NCI-H82 (cell line): Measurements from ENCODE around the gene PPP6R2.
"Not testable (repeated sequence)": the region's sequence is repeated elsewhere in the genome, so short reads cannot be mapped to it uniquely, and the experiment has no call there.

Experiments used
- DNase-seq: peaks from one replicate; lab custom pipeline; 2025; lab: John Stamatoyannopoulos, UW

Gene PPP6R2

DNA sequence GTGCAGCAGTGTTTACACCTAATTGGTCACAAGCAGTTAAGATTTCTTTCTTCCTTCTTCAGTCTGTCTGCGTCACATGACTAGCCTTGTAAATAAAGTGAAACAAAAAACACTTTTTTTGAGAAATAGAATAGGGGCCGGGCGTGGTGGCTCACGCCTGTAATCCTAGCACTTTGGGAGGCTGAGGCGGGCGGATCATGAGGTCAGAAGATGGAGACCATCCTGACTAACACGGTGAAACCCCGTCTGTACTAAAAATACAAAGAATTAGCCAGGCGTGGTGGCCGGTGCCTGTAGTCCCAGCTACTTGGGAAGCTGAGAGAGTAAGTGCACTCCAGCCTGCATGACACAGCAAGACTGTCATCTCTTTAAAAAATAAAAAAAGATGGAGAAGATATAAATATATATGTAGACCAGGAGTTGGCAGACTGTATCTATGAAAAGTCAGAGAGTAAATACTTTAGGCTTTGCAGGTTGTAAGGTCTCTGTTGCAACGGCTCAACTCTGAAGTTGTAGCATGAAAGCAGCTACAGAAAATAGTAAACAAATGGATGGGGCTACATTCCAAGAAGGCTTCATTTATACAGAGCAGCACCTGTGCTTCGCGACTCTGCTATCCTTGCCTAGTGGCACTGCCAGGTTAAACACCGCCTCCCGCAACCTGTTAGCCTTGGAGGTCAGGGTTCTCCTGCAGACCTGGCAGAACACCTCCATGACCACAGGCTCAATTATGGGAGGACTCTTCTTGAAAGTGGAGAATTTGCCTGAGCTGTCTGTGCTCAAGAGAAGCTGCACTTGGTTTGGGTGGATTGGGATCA, 55.9 kb downstream of the PPP6R2 start:
- no peak for DNase-seq

DNA sequence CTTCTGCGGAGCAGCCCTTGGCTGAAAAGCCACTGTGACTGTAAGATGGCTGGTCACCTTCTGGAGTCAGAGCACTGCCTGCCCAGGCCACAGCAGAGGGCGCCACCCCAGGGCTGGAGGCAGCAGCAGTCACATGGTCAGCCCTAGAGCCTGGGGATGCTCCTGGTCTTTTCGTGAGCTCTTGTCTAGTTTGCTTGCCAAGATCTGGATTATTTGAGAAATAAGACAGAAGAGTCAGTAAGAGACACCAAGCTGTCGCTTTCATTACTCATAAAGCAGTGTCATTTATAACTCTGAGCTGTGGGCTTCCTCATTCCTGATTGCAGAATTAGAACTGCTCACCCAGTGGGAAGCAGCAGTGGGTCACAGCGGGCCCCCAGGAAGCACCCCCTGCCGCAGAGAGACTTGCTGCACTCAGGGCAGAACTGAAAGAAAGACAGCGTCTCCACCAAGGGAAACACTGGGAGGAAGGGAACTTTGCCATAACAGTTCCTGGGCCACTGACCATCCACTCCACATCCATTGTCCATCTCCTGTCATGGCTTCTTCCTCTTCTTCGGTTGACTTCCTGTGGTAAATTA, 56.7 kb downstream of the PPP6R2 start:
- peak; percentile 39 for DNase-seq

DNA sequence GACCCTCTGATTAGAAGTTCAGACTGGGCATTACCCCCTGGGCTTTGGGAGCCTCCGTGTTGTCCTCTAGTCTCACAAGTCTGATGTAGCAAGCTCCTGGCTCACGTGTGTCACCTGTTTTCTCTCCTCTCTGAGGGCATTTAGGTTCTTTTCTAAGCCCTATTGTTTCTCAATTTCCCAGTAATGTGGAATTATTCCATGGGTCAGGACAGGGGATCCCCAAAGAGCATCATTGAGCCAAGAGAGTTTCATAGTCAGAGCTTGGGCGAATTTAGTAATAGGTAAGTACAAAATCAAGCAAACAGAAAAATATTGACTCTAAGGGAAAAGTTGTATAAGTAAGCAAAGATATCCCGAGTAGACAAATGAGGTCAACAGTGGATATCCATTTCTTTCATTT, 57.3 kb downstream of the PPP6R2 start:
- DNase-seq: no peak

DNA sequence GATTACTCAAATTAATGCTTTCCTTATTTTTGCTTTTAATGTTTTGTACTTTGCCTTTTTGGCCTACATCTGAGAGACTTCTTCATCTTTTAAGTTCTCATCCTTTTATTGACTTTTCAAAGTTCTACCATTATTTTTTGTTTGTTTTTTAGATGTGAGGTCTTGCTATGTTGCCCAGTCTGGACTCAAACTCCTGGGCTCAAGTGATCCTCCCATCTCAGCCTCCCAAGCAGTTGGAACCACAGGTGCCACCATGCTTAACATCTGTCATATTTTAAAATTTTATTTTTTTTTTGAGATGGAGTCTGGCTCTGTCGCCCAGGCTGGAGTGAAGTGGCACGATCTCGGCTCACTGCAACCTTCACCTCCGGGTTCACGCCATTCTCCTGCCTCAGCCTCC, 57.8 kb downstream of the PPP6R2 start:
- DNase-seq: no peak

DNA sequence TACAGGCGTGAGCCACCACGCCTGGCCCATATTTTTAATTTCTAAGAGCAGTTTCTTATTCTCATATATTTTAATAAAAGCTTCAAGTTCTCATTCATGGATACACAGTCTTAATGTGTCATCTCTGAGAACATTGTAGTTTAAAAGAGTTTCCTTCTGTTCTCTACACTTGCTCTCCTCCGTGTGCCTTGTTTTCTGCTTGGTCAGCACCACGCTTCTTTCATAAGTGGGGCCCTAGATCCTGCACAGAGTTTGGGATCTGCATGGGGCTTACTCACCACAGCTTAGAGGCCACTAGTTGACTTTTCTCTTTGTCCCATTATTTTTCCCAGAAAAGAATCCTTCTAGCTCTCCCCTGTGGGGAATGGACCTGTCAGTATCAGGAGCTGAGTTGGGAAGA, 58.8 kb downstream of the PPP6R2 start:
- DNase-seq: no peak

DNA sequence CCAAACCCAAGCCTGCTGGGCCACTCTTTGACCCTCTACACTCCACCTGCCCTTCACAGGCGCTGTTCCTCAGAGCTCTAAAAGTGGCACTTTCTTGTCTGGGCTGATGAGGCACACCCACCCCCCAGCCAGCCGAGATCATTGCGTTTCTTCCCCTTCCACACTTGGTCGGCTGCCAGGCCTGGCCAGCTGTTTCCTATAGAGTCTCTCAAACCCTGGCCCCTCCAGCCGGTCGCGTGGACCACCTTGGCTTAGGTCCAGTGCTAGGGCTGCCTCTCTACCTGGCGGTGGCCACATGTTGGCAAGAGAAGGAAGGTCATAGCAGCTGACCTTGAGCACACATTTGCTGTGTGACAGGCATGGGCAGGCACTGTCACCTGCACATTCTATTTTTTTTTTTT, 60.6 kb downstream of the PPP6R2 start:
- no peak for DNase-seq

DNA sequence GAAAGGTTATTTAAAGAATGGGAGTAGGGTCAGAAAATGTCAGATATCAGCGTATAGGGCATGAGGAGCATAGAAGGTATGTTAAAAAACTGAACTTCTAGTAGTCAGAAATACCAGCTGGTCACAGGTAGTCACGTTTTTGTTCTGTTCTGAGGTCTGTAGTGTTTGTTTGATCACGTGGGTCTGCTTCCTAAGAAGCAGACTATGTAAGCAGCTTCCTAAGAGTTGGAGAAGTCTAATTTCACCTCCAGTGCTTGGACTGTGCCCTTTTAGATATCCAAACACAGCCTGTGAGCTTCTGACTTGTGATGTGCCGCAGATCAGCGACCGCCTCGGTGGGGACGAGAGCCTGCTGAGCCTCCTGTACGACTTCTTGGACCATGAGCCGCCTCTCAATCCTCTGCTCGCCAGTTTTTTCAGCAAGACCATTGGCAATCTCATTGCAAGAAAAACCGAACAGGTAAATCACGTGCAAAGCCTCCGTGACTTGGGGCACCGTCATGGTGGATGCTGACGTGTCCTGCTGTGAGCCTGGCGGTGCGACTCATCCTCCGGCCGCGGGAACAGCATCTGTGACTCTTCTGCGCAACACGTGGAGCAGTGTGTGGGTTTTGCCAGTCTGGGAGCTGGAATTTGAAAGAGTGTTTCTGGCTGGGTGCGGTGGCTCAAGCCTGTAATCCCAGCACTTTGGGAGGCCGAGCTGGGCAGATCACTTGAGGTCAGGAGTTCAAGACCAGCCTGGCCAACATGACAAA, 63.5 kb downstream of the PPP6R2 start:
- DNase-seq: no peak

DNA sequence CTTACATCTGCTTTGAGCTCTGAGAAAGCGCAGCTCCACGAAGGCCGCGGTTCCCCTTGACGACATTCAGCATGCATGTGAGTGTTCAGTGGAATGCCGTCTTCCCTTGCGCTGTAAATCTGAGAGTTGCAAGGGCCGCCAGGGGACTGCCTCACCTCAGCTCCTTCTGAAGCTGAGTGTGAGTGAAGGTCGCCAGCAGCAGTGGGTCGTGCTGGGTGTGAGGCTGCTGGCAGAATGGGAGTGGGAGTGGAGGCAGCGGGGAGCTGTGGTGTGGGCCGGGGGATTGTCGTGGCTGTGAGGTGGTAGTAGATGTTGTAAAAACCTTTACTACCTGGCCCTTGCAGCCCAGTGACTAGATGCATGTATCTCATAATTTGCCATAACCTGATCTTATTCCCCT, 65.2 kb downstream of the PPP6R2 start:
- no peak for DNase-seq

DNA sequence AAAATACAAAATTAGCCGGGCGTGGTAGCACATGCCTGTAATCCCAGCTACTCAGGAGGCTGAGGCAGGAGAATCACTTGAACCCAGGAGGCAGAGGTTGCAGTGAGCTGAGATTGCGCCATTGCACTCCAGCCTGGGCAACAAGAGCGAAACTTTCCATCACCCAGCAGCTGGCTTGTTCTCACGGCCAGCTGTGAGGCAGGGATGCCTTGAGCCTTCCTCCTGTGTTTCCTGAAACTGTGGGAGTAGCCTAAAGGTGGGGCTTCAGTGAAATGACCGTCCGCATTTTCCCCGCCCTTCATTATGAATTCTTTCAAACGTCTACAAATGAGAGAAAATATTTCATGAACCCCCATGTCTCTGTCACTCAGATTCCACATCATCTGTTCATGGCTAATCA, 65.8 kb downstream of the PPP6R2 start:
- not testable (repeated sequence) for DNase-seq

DNA sequence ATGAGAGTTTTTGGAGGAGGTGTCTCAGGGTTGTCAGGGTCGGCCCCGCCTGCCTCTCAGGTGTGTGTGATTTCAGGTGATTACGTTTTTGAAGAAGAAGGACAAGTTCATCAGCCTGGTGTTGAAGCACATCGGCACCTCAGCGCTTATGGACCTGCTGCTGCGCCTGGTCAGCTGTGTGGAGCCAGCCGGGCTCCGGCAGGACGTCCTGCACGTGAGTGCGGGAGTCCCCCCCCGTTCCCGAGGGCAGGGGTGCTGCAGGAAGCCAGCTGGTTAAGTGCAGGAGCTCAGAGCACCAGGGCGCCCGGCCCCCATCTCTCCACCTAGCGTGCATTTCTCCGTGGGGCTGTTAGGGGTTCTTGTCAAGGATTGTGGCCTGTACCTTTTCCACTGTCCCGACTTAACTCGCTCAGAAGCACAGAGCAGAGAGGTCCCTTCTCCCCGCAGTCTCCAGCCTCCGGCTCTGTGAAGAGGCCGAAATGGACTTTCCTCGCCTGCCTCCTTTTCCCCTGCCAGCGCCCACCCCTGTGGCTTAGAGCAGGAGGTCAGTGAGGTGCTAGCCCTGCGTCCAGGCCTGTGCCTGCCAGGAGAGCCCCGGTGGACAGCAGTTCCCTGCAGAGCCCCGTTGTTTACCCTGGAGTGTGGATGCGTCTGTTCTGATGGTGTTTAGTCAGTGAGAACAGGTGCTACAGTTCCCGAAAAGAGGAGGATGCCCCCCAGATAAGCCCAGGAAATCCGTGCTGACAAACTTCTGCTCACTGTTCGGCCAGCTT, 71.5 kb downstream of the PPP6R2 start:
- no peak for DNase-seq

DNA sequence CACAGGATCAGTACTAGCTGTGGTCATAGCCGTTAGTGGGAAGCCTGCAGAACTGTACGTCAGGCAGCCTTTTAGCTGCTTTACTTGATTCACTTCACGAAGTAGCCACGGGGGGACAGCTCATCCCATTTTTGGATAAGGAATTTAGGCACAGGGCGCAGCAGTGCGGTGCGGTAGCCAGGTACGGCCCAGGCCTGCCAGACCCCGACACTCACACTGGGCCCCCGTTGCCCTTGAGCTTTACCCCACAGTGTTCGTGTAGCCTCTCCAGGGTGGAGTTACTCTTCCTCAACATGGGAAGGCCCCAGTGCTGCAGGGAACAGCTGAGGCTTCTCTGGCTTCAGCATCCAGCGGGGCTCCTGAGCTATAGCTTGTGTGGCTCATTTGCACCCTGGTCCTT, 72.3 kb downstream of the PPP6R2 start:
- no peak for DNase-seq

DNA sequence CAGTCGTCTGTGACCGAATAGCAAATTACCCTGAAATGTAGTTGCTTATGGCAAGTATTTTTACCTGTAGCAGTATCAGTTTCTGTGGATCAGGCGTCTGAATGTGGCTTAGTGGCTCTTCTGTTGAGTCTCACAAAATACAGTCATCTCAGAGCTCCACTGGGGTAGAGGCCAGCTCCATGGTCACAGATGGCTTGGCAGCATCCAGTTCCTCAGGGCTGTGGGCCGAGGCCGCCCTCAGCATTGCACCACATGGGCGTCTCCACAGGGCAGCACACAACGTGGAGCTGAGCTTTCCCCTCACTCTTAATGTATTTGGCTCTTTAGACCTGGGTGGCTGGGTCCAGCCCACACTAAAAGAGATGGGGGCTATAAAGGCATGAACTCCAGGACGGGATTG, 73.9 kb downstream of the PPP6R2 start:
- no peak for DNase-seq

DNA sequence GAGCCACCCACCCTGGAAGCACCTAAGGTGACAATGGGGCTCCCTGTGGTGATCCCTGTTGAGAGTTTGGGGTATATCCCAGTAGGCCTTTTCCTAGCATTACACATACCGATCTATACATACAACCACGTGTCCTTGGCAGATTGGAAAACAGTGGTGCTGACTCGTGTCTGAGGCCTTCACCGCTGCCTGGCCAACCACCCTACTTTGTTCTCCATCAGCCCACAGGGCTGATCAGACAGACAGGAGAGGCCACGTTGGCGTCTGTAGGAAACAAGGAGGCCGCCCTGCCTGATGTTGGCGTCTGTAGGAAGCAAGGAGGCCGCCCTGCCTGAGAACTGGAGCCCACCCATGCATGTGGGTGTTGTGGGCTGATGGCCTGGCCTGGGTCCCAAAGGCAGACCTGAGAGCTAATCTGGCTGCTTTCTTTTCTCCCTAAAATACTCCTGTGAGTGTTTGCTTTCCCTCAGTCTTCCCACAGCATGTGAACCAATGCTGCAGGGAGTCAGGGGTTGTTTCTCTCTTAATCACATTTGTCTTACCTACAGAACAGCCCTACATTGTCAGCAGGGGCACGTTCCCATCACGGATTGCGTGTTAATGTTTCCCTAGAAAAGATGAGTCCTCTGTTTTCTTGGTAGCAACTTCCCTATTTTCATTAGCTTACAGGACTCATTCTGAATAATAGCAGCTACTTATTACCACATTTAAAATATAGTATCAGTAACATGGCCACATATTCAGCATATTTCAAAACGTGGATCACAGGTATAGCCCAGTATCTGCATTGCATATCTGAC, 74.5 kb downstream of the PPP6R2 start:
- no peak for DNase-seq

DNA sequence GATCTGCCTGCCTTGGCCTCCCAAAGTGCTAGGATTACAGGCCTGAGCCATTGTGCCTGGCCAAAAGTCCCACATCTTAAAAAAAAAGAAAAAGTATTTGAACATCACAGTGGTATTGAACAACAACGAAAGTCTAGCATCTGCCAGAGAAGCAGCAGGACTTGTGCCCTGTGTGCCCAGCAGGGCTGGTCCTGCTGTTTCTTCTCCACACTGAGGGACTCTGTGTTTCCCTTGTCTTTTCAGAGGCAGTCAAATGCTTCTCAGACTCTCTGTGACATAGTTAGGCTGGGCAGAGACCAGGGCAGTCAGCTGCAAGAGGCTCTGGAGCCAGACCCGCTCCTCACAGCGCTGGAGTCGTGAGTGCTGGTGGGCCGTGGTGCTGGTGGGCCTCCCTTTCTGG, 75.5 kb downstream of the PPP6R2 start:
- no peak for DNase-seq

DNA sequence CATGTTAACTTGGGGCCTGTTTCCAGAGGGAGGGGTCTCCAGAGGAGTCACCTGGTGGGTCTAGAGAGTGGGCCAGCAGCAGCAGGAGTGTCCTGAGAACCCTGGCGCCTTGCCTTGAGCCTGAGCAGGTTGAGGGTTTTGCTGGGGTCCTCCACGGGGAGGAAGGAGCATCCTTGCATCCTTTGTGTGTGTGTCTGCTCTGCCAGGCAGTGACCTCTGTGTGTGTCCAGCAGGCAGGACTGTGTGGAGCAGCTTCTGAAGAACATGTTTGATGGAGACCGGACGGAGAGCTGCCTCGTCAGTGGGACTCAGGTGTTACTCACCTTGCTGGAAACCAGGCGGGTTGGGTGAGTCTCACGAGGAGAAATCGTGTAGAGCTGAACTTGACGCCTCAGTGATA, 76.0 kb downstream of the PPP6R2 start:
- DNase-seq: no peak

DNA sequence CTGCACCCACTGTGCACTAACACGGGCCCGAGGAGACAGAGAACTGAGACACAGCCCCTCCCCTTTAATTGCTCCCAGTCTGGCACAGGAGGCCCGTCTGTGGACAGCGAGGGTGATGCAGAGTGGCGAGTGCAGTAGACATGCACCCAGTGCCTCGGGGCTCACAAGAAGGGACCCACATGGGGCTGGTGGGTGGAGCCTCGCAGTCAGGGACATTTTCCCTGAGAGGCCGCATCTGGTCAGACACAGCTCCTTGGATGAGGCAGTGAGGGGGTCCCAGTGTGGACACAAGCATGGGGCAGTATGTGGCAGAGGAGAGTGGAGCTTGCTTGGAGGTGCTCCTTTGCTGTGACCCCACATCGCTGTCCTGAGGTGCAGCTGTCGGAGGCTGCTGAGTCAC, 76.9 kb downstream of the PPP6R2 start:
- DNase-seq: no peak

DNA sequence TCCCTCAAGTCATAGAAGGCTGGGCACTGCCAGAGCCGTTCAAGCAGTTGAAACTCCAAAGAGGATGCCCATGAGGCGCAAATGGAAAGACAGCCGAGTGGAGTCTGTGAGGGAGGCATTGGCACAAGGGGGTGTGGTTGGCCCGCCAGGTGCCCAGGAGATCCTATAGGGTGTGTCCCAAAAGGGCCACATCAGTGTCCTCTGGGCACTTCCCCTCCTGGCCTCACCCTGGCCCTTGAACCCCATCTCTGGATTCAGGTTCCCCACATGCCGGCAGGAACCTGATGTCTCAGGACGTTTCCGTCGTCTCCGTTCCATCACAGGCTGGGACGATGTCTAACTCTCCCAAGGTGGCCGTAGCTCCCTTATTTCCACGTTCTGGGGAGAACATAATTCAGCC, 77.5 kb downstream of the PPP6R2 start:
- no peak for DNase-seq

DNA sequence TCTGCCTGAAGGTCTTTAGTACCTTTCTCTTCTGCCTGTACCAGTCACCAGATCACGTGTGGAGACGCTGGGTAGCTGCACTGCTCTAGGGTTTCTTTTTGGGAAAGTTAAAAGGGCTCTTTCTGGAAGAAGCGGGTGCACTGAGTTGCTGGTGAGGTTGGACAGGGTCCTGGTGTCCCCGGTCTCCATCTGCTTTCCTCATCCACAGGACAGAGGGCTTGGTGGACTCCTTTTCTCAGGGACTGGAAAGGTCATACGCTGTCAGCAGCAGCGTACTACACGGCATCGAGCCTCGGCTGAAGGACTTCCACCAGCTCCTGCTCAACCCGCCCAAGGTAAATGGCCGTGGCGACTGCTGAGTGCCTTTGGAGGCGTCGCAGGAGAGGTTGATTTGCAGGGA, 78.9 kb downstream of the PPP6R2 start:
- no peak for DNase-seq

DNA sequence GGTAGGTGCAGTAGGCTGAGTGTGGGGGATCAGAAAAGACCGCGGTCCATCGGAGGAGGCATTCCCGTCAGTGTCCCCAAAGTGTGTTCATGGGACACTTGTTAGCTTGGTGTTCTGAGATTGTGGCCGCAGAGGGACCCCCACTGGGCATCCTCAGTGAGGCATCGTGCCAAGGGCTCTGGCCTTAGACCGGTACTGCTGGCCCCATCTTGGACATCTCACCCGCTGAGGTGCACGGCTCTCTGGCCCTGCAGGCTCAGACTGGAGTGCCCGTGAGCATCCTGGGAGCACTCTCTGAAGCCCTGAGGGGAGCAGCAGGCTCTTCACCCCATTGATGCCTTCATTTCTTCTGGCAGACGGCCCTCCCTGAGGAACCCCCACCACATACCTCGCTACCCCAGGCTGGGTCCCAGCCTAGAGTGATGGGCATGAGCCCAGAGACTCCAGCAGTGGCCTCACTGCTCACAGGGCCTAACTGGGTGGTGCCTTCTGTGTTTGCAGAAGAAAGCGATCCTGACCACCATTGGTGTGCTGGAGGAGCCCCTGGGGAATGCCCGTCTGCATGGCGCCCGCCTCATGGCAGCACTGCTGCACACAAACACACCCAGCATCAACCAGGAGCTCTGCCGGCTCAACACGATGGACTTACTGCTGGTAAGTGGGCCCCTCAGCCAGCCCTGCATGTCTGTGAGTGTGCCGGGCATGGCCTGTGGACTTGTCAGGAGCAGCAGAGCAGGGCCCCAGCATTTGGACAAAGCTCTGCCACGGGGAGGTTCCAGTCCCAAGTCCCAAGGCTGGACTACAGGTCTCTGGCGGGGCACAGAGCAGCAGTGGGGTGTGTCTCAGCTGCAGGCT, 80.1 kb downstream of the PPP6R2 start:
- no peak for DNase-seq

DNA sequence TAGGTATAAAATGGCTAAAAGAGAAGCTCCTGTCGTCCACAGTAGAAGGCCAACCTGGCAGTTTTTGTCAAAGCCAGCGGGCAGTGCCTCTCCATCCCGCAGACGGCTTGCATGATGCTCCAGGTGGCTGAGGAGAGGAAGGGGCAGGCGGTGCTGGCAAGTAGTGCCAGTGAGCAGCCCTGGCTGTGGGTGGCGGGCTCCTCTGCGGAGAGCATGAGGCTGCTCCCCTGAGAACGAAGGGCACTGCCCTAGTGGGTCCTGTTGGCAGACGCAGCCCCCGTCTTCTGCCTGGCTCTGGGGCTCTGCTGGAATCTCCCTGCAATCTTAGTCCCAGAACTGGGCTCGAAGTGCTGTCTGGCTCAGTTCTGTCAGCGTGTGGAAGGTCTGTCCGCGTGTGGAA, 80.8 kb downstream of the PPP6R2 start:
- no peak for DNase-seq
